GM12865 (cell line): ENCODE results near the gene NAPA.
A peak's percentile ranks its signal among the peaks of the same experiment; 100 is the strongest.
"Not testable (repeated sequence)": the region's sequence is repeated elsewhere in the genome, so short reads cannot be mapped to it uniquely, and the experiment has no call there.

Source experiments
- DNase-seq: peaks from one replicate; pipeline ENCODE4 v3.0.0; 2010; ENCODE audit warnings: low read depth
- H3K4me3 ChIP-seq: 2 replicates; pipeline ENCODE4 v1.5.1; 2011; ENCODE audit warnings: mild to moderate bottlenecking, low read depth, low read length, control low read depth
- CTCF ChIP-seq: IDR thresholded peaks from 2 replicates; pipeline ENCODE4 v1.5.1; 2011; ENCODE audit warnings: low read length, control low read depth, low read depth, inconsistent platforms; ENCODE audit not compliant: insufficient read depth; ENCODE audit errors: missing control alignments

Gene NAPA

GRCh38 chr19:47486900-47487299 lies 28.0 kb downstream of the NAPA start:
- H3K4me3 ChIP-seq, result no peak overlapping the region
- TF ChIP-seq CTCF, result no peak
- DNase-seq, result no peak

- DNase-seq, H3K4me3 ChIP-seq: not testable (repeated sequence)
Observed at GRCh38 chr19:47486220-47486619, 28.6 kb downstream of the NAPA start.

GRCh38 chr19:47485210-47485609 lies 29.7 kb downstream of the NAPA start:
- no peak for TF ChIP-seq CTCF
- peak; percentile 33 for DNase-seq
- peak overlapping the region; percentile 98 for H3K4me3 ChIP-seq

- TF ChIP-seq CTCF, result peak; percentile 94
- peak; percentile 96 for DNase-seq
Observed at GRCh38 chr19:47483800-47484690, 30.8 kb downstream of the NAPA start, which contains the start of gene KPTN. Gene KPTN (minus strand): TSS chr19:47484219. CDS start chr19:47484160, 59 bp downstream.

GRCh38 chr19:47483200-47483599 lies 31.7 kb downstream of the NAPA start:
- no peak for DNase-seq
- TF ChIP-seq CTCF, result no peak
- peak overlapping the region; percentile 98 for H3K4me3 ChIP-seq

More at GRCh38 chr19:47483800-47484690, 30.8 kb downstream of the NAPA start, which contains the start of gene KPTN:
- H3K4me3 ChIP-seq, result peak within 1 kb of the TSS; percentile 98

GRCh38 chr19:47481460-47482052 lies 33.3 kb downstream of the NAPA start:
- no peak for DNase-seq
- no peak overlapping the region for H3K4me3 ChIP-seq
- no peak for TF ChIP-seq CTCF

- DNase-seq, result no peak
- H3K4me3 ChIP-seq, result no peak overlapping the region
Observed at GRCh38 chr19:47480658-47481057, 34.2 kb downstream of the NAPA start.

More at GRCh38 chr19:47480658-47481057, 34.2 kb downstream of the NAPA start:
- TF ChIP-seq CTCF, result no peak
